ENCODE results near the gene GPANK1.

GPANK1 gene

DNA sequence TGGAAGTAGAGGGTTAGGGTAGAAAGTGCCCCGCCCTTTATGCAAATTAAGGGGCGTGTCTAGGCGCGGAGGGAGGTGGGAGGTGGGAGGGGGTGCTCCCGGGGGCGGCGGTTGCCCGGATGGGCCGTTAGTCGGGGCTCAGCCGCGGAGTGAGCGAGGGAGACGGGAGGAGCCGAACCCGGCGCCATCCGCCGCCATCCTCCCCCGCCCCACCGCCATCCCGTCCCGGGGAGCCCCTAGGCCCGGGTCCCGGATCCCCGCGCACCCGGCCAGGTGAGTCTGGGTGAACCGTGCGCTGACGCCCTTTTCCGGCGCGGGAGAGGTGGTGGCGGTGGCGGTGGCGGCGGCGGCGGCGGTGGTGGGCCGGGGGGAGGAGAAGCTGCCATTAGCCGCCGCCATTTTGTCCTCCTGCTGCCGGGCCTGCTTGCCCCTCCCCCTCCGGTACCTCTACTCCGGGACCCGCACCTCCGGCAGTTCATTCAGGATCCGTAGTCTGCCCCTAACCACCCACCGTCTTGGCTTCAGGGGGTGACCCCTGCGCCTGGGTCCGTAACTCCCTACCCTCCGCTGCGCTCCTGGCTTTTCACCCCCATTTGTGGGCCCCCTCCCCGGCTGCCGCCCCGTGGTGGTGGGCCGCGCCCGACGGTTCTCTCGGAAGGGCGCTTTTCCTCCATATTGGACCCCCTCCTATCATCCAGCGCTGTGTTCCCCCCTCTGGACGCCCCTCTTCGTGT is 44.0 kb downstream of the GPANK1 start, which contains the start of gene PRRC2A:
Gene PRRC2A, plus strand, starts transcription at position 130 of the 734 bp plus-strand sequence. CDS start 2,075 bp downstream, outside the sequence.
- Histone ChIP-seq H3K27ac (ENCODE audit: low read depth, low read length) (peak within 1 kb of the TSS; percentile 100), H3K18ac (ENCODE audit: low read length) (peak within 1 kb of the TSS; percentile 98), H3K4me1 (ENCODE audit: control insufficient read depth, low read depth, low read length) (peaks cover 1% of the 10 kb centered on the region), H3K4me2 (ENCODE audit: low read length) (peak within 1 kb of the TSS; percentile 83), H4K5ac (ENCODE audit: low read length) (peak within 1 kb of the TSS; percentile 85), H3K27me3 (ENCODE audit: insufficient read depth, low read length, poor library complexity) (no peaks in the 10 kb centered on the region), H2AK5ac (ENCODE audit: low read length) (peak within 1 kb of the TSS; percentile 91), H3K23ac (ENCODE audit: low read length) (peak within 1 kb of the TSS; percentile 95), H3K4me3 (ENCODE audit: low read length) (peak within 1 kb of the TSS; percentile 100), H3K79me1 (ENCODE audit: low read length) (peaks cover 10% of the 10 kb centered on the region), H3K56ac (ENCODE audit: low read length) (peak within 1 kb of the TSS; percentile 100), H3K9ac (ENCODE audit: low read length) (peak within 1 kb of the TSS; percentile 96), H3K36me3 (ENCODE audit: control insufficient read depth, insufficient read depth, low read length) (peaks cover 15% of the 10 kb centered on the region), H3K79me2 (ENCODE audit: control insufficient read depth, insufficient read depth, low read length) (peaks cover 37% of the 10 kb centered on the region), H4K8ac (ENCODE audit: low read depth, low read length) (peak within 1 kb of the TSS; percentile 90), H2BK120ac (ENCODE audit: low read depth, low read length) (peak within 1 kb of the TSS; percentile 69), H2BK5ac (ENCODE audit: low read length) (peak within 1 kb of the TSS; percentile 92), H2BK15ac (replicated peaks; ENCODE audit: low read depth) (no peak within 1 kb of the TSS), H3K4ac (ENCODE audit: low read depth, low read length) (peak within 1 kb of the TSS; percentile 96)
- no CpG with 5 or more reads among the region's 67 CpGs for WGBS (ENCODE audit: extremely low coverage, insufficient coverage, low lambda C conversion rate)
- DNase-seq = peak; percentile 89

DNA sequence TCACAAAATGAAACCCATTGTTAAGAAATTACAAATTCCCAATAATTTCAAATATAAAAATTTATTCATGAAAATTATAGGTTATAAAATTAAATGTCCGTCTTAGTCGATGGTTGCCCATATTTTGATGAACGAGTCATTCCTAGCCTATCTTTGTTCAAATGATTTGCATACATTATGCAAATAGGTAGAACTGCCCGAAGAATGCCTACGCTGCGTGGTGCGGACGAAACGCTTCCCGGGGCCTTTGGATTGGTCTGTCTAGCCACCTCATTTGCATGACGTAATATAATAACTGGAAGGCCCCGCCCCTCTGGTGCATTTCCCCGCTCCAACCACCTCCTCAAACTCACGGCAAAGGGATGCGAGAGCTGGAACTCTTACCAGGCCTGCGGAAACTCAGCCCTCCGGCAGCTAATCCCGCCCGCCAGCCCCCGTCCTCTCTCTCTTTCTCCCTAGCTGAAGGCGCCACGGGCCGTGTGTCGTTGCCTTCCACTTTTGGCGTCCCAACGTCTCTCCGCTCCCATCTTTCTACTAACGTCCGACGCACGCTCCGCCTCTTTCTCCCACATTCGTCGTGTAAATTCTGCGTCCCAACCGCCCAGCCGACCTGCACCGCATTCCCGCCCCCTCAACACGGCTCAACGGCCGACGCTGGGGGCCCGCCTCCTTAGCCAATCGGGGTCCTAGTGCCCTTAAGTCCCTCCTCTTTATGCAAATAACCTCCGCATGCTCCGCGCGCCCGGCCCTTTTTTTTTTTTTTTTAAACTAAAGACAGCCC is 44.8 kb downstream of the GPANK1 start:
- Histone ChIP-seq H2BK5ac (ENCODE audit: low read length) (peak overlapping the region; percentile 71), H3K4me1 (ENCODE audit: control insufficient read depth, low read depth, low read length) (peaks cover 5% of the 10 kb centered on the region), H3K79me2 (ENCODE audit: control insufficient read depth, insufficient read depth, low read length) (peaks cover 35% of the 10 kb centered on the region), H3K18ac (ENCODE audit: low read length) (peak overlapping the region; percentile 98), H2BK15ac (replicated peaks; ENCODE audit: low read depth) (no peak overlapping the region), H3K36me3 (ENCODE audit: control insufficient read depth, insufficient read depth, low read length) (peaks cover 8% of the 10 kb centered on the region), H4K5ac (ENCODE audit: low read length) (no peak overlapping the region), H3K23ac (ENCODE audit: low read length) (no peak overlapping the region), H2AK5ac (ENCODE audit: low read length) (no peak overlapping the region), H3K79me1 (ENCODE audit: low read length) (peaks cover 7% of the 10 kb centered on the region), H3K9ac (ENCODE audit: low read length) (peak overlapping the region; percentile 96), H3K27ac (ENCODE audit: low read depth, low read length) (peak overlapping the region; percentile 100), H3K56ac (ENCODE audit: low read length) (peak overlapping the region; percentile 97), H3K4me3 (ENCODE audit: low read length) (peak overlapping the region; percentile 79), H3K4ac (ENCODE audit: low read depth, low read length) (peak overlapping the region; percentile 96), H2BK120ac (ENCODE audit: low read depth, low read length) (no peak overlapping the region), H3K4me2 (ENCODE audit: low read length) (peak overlapping the region; percentile 74), H4K8ac (ENCODE audit: low read depth, low read length) (no peak overlapping the region), H3K27me3 (ENCODE audit: insufficient read depth, low read length, poor library complexity) (no peaks in the 10 kb centered on the region)
- no CpG with 5 or more reads among the region's 50 CpGs for WGBS (ENCODE audit: extremely low coverage, insufficient coverage, low lambda C conversion rate)
- DNase-seq = peak; percentile 100

DNA sequence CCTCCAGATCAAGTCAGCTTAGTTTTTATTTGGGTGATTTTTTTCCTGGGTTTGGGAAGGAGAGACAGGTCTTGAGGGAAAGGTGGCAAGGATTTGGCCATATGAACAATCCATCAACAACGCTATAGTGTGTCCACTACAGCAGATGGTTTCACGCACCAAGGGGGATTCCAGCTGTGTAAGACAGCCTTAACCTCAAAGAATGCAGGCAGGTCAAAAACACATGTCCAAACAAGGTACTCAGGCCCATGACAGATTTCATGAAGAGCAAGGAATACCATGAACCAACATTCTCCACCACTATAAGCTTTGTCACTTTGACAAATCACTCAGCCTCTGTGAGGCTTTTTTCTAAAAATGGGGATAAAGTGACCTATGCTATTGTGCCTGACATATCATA is 47.8 kb downstream of the GPANK1 start:
- H3K56ac ChIP-seq (ENCODE audit: low read length) = peak overlapping the region; percentile 25
- no peak overlapping the region for H2BK5ac ChIP-seq (ENCODE audit: low read length)
- H3K27me3 ChIP-seq (ENCODE audit: insufficient read depth, low read length, poor library complexity) = no peaks in the 10 kb centered on the region
- no peak overlapping the region for H2BK15ac ChIP-seq (replicated peaks; ENCODE audit: low read depth)
- no peak overlapping the region for H2AK5ac ChIP-seq (ENCODE audit: low read length)
- no peak overlapping the region for H3K9ac ChIP-seq (ENCODE audit: low read length)
- no peak overlapping the region for H3K27ac ChIP-seq (ENCODE audit: low read depth, low read length)
- no peaks in the 10 kb centered on the region for H3K79me1 ChIP-seq (ENCODE audit: low read length)
- H3K23ac ChIP-seq (ENCODE audit: low read length) = no peak overlapping the region
- no peak overlapping the region for H4K8ac ChIP-seq (ENCODE audit: low read depth, low read length)
- peaks cover 8% of the 10 kb centered on the region for H3K4me1 ChIP-seq (ENCODE audit: control insufficient read depth, low read depth, low read length)
- no peak overlapping the region for H3K4me2 ChIP-seq (ENCODE audit: low read length)
- H3K36me3 ChIP-seq (ENCODE audit: control insufficient read depth, insufficient read depth, low read length) = no peaks in the 10 kb centered on the region
- H4K5ac ChIP-seq (ENCODE audit: low read length) = no peak overlapping the region
- no peak for DNase-seq
- no peak overlapping the region for H2BK120ac ChIP-seq (ENCODE audit: low read depth, low read length)
- H3K4ac ChIP-seq (ENCODE audit: low read depth, low read length) = no peak overlapping the region
- WGBS (ENCODE audit: extremely low coverage, insufficient coverage, low lambda C conversion rate) = no CpG with 5 or more reads among the region's 2 CpGs
- H3K79me2 ChIP-seq (ENCODE audit: control insufficient read depth, insufficient read depth, low read length) = peaks cover 12% of the 10 kb centered on the region
- H3K18ac ChIP-seq (ENCODE audit: low read length) = no peak overlapping the region
- H3K4me3 ChIP-seq (ENCODE audit: low read length) = no peak overlapping the region

DNA sequence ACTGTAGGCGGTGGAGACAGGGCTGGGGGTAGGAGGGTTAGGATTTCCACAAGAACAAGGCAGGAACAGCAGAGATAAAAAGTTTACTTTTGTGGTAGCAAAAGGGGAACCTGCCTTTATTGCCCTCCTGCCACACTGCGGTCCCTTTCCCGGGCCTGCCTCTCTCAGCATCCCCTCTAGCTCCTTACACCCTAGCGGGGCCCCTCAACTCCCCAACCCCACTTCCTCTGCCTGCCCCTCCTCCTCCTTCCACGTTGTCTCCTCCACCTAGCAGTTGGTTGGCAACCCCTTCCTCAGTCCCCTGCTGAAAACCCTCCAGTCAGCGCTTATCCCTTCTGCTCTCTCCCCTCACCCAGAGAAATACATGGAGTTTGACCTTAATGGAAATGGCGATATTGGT is 49.0 kb downstream of the GPANK1 start:
- no peak for DNase-seq
- Histone ChIP-seq H3K23ac (ENCODE audit: low read length) (no peak overlapping the region), H3K27me3 (ENCODE audit: insufficient read depth, low read length, poor library complexity) (no peaks in the 10 kb centered on the region), H4K5ac (ENCODE audit: low read length) (no peak overlapping the region), H3K18ac (ENCODE audit: low read length) (no peak overlapping the region), H3K79me1 (ENCODE audit: low read length) (no peaks in the 10 kb centered on the region), H3K27ac (ENCODE audit: low read depth, low read length) (no peak overlapping the region), H3K4me1 (ENCODE audit: control insufficient read depth, low read depth, low read length) (peaks cover 8% of the 10 kb centered on the region), H2BK15ac (replicated peaks; ENCODE audit: low read depth) (no peak overlapping the region), H3K4me3 (ENCODE audit: low read length) (no peak overlapping the region), H2BK5ac (ENCODE audit: low read length) (no peak overlapping the region), H3K79me2 (ENCODE audit: control insufficient read depth, insufficient read depth, low read length) (no peaks in the 10 kb centered on the region), H4K8ac (ENCODE audit: low read depth, low read length) (no peak overlapping the region), H3K9ac (ENCODE audit: low read length) (peak overlapping the region; percentile 12), H2BK120ac (ENCODE audit: low read depth, low read length) (no peak overlapping the region), H3K56ac (ENCODE audit: low read length) (peak overlapping the region; percentile 67), H3K4ac (ENCODE audit: low read depth, low read length) (no peak overlapping the region), H2AK5ac (ENCODE audit: low read length) (no peak overlapping the region), H3K36me3 (ENCODE audit: control insufficient read depth, insufficient read depth, low read length) (no peaks in the 10 kb centered on the region), H3K4me2 (ENCODE audit: low read length) (no peak overlapping the region)
- WGBS (ENCODE audit: extremely low coverage, insufficient coverage, low lambda C conversion rate) = no CpG with 5 or more reads among the region's 7 CpGs

DNA sequence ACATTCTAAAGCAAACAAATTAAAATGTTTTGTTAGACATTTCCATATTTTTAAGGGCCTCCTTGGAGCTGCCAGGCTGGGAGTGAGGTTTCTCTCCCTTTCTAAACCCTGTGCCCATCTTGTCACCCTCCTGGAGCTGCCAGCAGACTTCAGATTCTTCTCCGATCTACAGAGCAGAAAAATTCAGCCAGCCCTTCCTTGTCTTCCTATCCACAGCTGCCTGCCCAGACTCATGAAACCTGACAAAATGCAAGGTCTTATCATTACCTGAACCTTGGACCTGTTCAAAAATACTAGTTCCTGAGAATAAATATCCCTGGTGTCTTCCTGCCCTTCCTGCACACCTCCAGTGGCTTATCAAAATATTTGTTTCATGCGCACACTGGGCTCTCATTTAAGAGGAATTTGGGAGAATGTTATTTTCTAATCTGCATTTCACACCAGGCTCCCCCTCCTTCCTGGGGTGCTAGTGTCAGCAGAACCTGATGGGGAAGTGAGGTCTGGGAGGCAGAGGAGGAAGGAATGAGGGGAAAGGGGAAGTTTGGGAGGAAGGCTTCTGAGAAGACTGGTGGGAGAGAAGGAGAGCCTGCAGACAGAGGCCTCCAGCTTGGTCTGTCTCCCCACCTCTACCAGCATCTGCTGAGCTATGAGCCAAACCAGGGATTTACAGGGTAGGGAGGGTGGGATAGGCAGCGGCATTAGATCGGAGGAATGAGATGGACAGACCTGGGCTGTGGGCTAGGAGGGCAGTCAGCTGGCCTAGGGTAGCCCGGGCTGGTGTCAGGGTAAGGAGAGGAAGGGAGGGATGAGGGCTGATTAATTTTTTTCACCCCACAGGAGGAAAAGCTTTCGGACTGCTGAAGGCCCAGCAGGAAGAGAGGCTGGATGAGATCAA is 49.9 kb downstream of the GPANK1 start, which contains the start of gene AIF1:
Gene AIF1, plus strand, starts transcription at position 551 of the 895 bp plus-strand sequence. Its CDS starts 96 bp downstream, at position 647.
- H3K79me2 ChIP-seq (ENCODE audit: control insufficient read depth, insufficient read depth, low read length) = no peaks in the 10 kb centered on the region
- no peak within 1 kb of the TSS for H2AK5ac ChIP-seq (ENCODE audit: low read length)
- no peak within 1 kb of the TSS for H4K8ac ChIP-seq (ENCODE audit: low read depth, low read length)
- H3K27ac ChIP-seq (ENCODE audit: low read depth, low read length) = no peak within 1 kb of the TSS
- H4K5ac ChIP-seq (ENCODE audit: low read length) = no peak within 1 kb of the TSS
- H2BK120ac ChIP-seq (ENCODE audit: low read depth, low read length) = no peak within 1 kb of the TSS
- H3K4me1 ChIP-seq (ENCODE audit: control insufficient read depth, low read depth, low read length) = peaks cover 8% of the 10 kb centered on the region
- H3K79me1 ChIP-seq (ENCODE audit: low read length) = no peaks in the 10 kb centered on the region
- peak within 1 kb of the TSS; percentile 9 for H2BK5ac ChIP-seq (ENCODE audit: low read length)
- no peak for DNase-seq
- H2BK15ac ChIP-seq (replicated peaks; ENCODE audit: low read depth) = no peak within 1 kb of the TSS
- no peak within 1 kb of the TSS for H3K4me2 ChIP-seq (ENCODE audit: low read length)
- no peaks in the 10 kb centered on the region for H3K36me3 ChIP-seq (ENCODE audit: control insufficient read depth, insufficient read depth, low read length)
- H3K23ac ChIP-seq (ENCODE audit: low read length) = no peak within 1 kb of the TSS
- H3K4ac ChIP-seq (ENCODE audit: low read depth, low read length) = no peak within 1 kb of the TSS
- H3K56ac ChIP-seq (ENCODE audit: low read length) = peak within 1 kb of the TSS; percentile 67
- WGBS (ENCODE audit: extremely low coverage, insufficient coverage, low lambda C conversion rate) = no CpG with 5 or more reads among the region's 6 CpGs
- no peaks in the 10 kb centered on the region for H3K27me3 ChIP-seq (ENCODE audit: insufficient read depth, low read length, poor library complexity)
- peak within 1 kb of the TSS; percentile 12 for H3K9ac ChIP-seq (ENCODE audit: low read length)
- no peak within 1 kb of the TSS for H3K4me3 ChIP-seq (ENCODE audit: low read length)
- H3K18ac ChIP-seq (ENCODE audit: low read length) = no peak within 1 kb of the TSS

All from mesendoderm (in vitro differentiated cells).